Activated CD4-positive, alpha-beta T cell treated with anti-CD3 and anti-CD28 coated beads, Interleukin-2, amount 50 U/mL, for 24 hours (primary cell): ENCODE data around the gene ITFG2.
"Not testable (repeated sequence)": the region's sequence is repeated elsewhere in the genome, so short reads cannot be mapped to it uniquely, and the experiment has no call there.

Experiments used
- DNase-seq, 2 donors: peaks; one replicate each; pipeline ENCODE4 v3.0.0-alpha.2; 2020; ENCODE audit warnings: low read depth in 1 of 2, low spot score in 1 of 2

Gene ITFG2

GRCh38 chr12:2812290-2813213 is at the start of gene ITFG2:
Gene ITFG2, plus strand, starts transcription at chr12:2812668. Its CDS starts 93 bp downstream, at chr12:2812761.
- peak; percentile 86 to 96 for DNase-seq

- DNase-seq: no peak
Observed at GRCh38 chr12:2764398-2764797, 48.1 kb upstream of the ITFG2 start.

- DNase-seq: no peak
Observed at GRCh38 chr12:2765052-2765451, 47.4 kb upstream of the ITFG2 start.

GRCh38 chr12:2765608-2766007 is 46.9 kb upstream of the ITFG2 start:
- DNase-seq: no peak

GRCh38 chr12:2768224-2768961 is 44.1 kb upstream of the ITFG2 start:
- DNase-seq: no peak

- DNase-seq: no peak
Observed at GRCh38 chr12:2769866-2770533, 42.5 kb upstream of the ITFG2 start.

- DNase-seq: not testable (repeated sequence)
Observed at GRCh38 chr12:2770544-2770943, 41.9 kb upstream of the ITFG2 start.

GRCh38 chr12:2772370-2772769 is 40.1 kb upstream of the ITFG2 start:
- no peak for DNase-seq

- no peak for DNase-seq
Observed at GRCh38 chr12:2773199-2773875, 39.1 kb upstream of the ITFG2 start.

GRCh38 chr12:2775431-2775830 is 37.0 kb upstream of the ITFG2 start:
- no peak for DNase-seq

GRCh38 chr12:2776129-2776806 is 36.2 kb upstream of the ITFG2 start:
- DNase-seq: no peak

GRCh38 chr12:2779281-2779680 is 33.2 kb upstream of the ITFG2 start:
- DNase-seq: no peak

- DNase-seq: peak; percentile 24 to 34
Observed at GRCh38 chr12:2783936-2784600, 28.4 kb upstream of the ITFG2 start.

GRCh38 chr12:2785017-2785416 is 27.5 kb upstream of the ITFG2 start:
- no peak for DNase-seq

- DNase-seq: no peak
Observed at GRCh38 chr12:2791089-2791488, 21.4 kb upstream of the ITFG2 start.

- DNase-seq: no peak
Observed at GRCh38 chr12:2792671-2793500, 19.6 kb upstream of the ITFG2 start.

- DNase-seq: no peak
Observed at GRCh38 chr12:2793561-2793960, 18.9 kb upstream of the ITFG2 start.

GRCh38 chr12:2794191-2794735 is 18.2 kb upstream of the ITFG2 start:
- peak in 1 of 2 donors; percentile 22 for DNase-seq
